VCaP (cell line): ENCODE measurements around the gene CDCA7L.

Source experiments
- H3K27ac ChIP-seq: fragments of 450-650 bp; 2 replicates; pipeline ENCODE4 v1.5.1; 2017
- TF ChIP-seq, protein P1 (sequence below): fragments of 450-650 bp; conservative IDR thresholded peaks from 2 replicates; pipeline ENCODE4 v1.5.1; 2017; ENCODE audit warnings: mild to moderate bottlenecking, moderate library complexity

CDCA7L gene

DNA sequence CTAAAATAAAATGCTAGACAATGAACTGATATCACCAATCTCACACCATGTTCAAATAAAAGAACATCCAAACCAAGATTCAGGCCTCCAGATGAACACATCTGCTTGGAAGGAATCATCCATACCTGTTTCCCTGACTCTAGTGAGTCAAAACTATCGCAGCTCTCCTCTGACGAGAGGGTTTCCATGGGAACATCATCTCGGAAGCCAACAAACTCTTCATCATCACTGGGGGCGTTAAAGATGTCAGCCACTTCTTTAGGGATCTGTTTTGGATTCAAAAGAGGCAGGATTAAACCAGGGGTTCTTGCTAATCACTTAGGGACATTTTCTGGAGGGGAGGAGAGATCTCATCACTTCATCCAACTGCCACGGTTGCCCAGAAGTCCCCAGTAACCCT, 29.1 kb downstream of the CDCA7L start:
- TF ChIP-seq, protein P1, sequence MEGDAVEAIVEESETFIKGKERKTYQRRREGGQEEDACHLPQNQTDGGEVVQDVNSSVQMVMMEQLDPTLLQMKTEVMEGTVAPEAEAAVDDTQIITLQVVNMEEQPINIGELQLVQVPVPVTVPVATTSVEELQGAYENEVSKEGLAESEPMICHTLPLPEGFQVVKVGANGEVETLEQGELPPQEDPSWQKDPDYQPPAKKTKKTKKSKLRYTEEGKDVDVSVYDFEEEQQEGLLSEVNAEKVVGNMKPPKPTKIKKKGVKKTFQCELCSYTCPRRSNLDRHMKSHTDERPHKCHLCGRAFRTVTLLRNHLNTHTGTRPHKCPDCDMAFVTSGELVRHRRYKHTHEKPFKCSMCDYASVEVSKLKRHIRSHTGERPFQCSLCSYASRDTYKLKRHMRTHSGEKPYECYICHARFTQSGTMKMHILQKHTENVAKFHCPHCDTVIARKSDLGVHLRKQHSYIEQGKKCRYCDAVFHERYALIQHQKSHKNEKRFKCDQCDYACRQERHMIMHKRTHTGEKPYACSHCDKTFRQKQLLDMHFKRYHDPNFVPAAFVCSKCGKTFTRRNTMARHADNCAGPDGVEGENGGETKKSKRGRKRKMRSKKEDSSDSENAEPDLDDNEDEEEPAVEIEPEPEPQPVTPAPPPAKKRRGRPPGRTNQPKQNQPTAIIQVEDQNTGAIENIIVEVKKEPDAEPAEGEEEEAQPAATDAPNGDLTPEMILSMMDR: no peak
- H3K27ac ChIP-seq: no peak overlapping the region

- TF ChIP-seq, protein P1: no peak
- H3K27ac ChIP-seq: no peak overlapping the region
Observed at GRCh38 chr7:21916176-21916575, 29.5 kb downstream of the CDCA7L start.

GRCh38 chr7:21915140-21915539, 30.6 kb downstream of the CDCA7L start:
- TF ChIP-seq, protein P1: no peak
- no peak overlapping the region for H3K27ac ChIP-seq

GRCh38 chr7:21914671-21915070, 31.0 kb downstream of the CDCA7L start:
- H3K27ac ChIP-seq: no peak overlapping the region

DNA sequence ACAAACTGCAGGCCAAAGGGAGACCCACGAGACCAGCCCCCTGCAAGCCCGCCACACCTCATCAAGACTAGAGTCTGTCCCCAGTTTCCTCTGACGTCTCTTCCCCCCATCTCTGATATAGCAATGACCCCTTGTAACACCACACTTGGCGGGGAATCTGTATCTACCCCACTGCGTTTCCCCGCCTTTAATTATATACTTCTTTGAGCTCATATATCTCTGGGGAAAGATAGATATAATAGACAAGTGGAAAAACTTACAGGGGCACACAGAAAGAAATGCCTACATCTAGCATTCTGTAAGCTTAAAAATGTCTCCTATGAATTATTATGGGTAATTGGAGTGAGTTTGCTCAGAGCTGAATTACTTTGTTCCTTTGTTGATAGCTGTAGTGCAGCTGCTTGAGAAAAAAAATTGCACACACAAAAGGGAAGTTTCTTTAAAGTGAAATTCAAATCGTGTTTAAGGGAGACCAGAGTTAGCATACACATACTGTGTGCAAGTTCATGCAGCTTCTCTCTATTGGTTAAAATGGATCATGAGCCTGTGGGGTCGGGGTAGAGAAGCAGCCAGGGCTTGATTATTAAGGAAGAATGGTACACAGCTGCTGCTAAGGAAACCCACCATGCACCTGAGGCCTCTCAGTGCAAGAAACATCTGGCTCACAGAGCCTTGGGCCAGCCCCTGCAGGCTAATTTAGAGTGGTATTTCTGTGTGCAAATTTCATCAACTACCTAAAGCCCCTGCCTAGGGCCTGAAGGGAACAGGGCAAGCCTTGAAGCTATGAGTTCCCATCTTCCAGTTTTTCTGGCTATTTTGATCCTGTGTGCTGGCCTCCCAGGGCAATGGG, 32.5 kb downstream of the CDCA7L start:
- TF ChIP-seq, protein P1: no peak
- no peak overlapping the region for H3K27ac ChIP-seq

More at GRCh38 chr7:21914671-21915070, 31.0 kb downstream of the CDCA7L start:
- TF ChIP-seq, protein P1: no peak

DNA sequence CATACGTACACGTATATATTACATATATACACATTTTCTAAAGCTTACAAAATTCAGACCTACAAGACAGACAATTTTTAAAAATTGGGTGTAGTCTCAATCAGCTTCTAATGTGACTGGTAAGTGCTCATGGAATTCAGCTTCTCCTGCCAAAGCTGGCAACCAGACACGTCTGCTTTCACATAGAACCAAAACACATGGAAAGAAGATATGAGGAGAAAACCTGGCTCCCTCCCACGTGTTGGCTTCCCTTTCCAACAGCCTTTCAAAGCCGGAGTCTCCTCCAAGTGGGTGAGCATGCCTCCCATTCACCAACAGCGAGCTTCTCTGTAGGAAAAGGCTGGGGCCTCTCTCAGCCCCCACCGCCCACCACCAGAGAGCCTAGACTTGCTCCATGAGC, 33.4 kb downstream of the CDCA7L start:
- no peak overlapping the region for H3K27ac ChIP-seq
- TF ChIP-seq, protein P1: no peak

DNA sequence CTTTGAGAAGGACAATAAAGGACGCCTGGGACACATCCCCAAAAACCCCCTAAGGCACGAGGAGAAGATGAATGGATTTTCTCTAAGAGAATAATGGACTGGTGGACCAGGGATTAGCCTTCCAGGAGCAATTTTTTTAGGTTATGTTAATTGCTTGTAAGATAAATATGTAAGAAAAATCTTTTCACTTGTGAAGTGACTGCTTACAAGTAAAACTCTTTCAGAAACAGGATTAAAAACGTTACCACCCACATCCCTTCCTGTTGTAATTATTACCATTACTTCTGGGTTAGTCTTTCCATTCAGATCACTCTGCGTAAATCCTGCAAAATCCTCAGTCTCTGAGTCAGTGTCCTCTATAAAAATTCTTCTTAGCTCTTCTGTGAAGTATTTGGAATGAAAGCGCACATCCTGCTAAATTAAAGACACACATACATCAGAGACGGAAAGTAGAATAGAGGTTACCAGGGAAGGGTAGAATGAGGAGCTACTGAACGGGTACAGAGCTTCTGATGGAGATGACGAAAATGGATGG, 34.3 kb downstream of the CDCA7L start:
- H3K27ac ChIP-seq: no peak overlapping the region
- TF ChIP-seq, protein P1: no peak
